HuH-7.5 (cell line): ENCODE results near the gene MOCS3.
"Not testable (repeated sequence)": the region's sequence is repeated elsewhere in the genome, so short reads cannot be mapped to it uniquely, and the experiment has no call there.

Experiments used
- DNase-seq: peaks from one replicate; pipeline ENCODE4 v3.0.0; 2011; ENCODE audit warnings: low spot score

The MOCS3 gene

DNA sequence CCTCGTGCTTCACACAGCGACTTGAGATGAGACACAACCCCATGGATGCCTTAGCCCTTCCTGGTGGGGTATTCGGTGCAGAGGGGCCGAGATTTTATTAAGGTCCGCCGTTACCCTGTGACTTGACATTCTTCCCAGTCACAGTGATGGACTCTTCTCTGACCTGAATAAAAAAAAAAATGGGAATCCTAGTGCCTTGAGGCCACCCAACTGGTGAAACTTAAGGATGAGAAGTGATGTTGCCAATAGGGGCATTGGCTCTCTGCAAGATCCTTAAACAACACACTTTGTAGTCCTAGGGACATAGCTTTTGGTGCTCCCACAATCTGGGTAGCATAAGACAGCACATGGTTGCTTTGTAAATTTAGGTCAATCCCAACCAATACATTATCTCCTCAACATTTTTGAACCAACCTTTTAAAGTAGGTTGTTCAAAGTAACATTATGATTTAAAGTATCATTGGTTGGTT lies 26.6 kb upstream of the MOCS3 start:
- no peak for DNase-seq

DNA sequence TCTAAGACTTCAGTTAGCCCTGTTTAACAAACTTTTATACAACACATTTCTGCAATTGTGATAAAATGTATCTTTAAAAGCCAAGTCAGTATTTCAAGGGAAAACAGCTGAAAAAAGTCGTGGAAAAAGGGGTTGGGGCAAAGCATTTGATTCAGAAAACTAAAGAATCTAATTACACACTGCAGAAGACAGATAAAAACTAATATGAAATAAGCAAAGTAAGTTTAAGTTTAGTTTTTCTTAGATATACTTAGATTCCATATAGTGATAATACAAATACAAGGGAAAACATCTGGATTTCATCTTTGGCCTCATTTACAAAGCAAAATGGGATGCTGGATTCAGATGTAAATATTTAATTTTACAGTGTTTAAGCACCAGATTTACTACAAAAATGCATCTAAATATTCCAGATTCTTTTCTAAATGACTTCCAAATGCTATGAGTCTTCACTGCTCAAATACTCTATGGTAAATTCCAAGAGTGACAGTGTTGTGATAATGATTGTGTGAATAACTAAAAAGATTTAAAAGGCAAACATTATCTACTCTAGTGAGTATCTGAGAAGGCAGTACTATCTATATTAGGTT lies 25.8 kb upstream of the MOCS3 start:
- no peak for DNase-seq

DNA sequence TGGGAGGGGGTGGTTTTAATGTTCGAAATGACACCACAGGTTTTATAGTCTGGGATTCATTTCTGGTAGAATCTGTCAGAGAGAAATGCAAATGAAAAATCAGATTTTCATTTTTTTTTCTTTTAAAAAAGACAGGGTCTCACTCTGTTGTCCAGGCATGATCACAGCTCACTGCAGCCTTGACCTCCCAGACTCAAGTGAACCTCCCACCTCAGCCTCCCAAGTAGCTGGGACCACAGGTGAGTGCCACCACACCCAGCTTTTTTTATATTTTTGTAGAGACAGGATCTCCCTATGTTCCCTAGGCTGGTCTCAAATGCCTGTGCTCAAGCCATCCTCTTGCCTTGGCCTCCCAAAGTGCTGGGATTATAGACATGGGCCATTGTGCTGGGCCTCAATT lies 25.0 kb upstream of the MOCS3 start:
- no peak for DNase-seq

DNA sequence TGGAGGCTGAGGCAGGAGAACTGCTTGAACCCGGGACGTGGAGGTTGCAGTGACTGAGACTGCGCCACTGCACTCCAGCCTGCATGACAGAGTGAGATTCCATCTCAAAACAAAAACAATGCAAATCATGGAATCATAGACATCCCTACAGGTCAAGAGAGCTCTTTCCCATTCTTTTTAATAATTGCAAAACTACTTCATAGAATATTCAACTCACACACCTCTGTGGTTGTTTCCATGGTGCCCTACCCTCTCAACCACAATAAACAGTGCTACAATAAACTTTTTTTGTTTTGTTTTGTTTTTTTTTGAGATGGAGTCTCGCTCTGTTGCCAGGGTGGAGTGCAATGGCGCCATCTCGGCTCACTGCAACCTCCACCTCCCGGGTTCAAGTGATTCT lies 15.5 kb upstream of the MOCS3 start:
- DNase-seq, result no peak

DNA sequence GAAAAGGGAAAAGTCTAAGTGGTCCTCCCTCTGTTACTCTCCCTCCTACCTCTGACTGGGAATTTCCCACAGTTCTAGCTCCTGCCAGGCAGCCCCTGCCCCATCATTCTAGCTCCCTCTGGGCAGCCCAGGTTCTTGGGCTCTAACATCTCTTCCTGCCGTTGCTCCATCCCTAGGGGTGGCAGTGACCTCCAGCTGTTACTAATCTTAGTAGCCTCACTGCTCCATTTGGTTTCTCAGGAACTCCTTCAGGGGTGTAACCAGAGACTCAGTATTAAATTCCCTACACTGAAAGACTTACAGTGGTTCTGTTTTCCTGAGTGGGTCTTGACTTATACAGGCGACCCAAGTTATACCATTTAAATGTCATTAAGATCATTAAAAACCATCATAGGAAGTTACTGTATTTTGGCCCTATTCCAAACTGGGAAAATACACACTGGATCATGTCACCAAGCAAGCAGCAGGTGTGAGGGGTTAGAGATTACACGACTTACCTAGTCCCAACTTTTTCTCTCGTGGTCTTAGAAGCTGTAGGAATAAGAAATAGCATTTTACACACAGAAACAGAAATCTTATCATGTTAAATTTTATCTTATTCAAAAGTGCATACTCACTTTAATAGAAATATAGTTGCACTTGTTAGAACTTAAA lies 10.4 kb upstream of the MOCS3 start:
- no peak for DNase-seq

DNA sequence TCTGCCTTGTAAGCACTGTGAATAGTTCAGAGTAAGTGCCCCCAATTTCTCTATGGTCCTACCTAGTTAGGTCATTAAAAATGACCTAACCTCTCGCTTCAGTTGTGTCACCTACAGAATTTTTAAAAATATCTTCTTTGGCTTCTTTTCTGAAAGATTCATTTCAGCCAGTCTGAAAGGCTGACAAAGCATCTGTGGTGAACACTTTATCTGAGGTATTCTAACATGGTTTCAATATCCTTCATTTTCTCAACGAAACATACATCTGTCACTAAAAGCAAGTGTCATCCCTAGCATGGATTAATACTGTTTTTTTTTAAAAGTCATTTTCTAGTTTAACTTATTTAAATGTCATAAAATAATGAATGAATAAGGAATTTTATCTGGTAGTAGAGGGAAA lies 5.4 kb upstream of the MOCS3 start:
- no peak for DNase-seq

DNA sequence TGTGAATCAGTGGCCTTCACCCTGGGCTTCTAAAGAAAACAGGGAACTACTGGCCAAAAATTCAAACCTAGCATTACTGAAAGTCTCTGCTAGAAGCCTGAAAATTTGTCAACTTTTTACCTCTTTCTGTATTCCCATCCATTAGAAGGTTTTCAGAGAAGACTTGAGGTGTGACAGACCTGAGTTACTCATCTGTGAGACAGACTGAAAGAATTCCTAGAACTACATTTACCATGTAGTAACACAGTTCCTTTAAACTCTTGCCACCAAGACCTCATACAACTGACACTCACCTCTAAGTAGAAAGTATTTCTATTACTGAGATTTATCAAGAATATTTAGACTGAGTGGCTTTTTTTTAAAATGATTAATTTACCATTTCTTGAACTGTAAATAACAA lies 4.8 kb upstream of the MOCS3 start:
- no peak for DNase-seq

DNA sequence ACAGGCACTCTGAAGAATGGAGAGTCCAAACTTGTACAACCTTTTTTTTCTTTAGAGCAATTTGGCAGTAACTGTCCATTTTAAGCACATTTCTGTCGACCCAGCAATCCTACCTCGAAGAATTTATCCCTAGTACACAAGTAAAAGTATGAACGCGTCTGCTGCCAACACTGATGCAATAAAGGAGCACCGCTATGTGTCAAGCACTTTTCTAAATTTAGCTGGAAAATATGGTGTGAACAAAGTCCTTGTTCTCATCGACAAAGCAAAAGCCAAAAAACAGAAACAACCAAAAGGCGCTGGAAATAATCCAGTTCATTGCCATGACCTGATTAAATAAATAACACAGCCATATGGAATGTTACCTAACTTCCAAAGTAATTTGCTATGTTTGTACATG lies 1.3 kb upstream of the MOCS3 start:
- DNase-seq, result no peak

DNA sequence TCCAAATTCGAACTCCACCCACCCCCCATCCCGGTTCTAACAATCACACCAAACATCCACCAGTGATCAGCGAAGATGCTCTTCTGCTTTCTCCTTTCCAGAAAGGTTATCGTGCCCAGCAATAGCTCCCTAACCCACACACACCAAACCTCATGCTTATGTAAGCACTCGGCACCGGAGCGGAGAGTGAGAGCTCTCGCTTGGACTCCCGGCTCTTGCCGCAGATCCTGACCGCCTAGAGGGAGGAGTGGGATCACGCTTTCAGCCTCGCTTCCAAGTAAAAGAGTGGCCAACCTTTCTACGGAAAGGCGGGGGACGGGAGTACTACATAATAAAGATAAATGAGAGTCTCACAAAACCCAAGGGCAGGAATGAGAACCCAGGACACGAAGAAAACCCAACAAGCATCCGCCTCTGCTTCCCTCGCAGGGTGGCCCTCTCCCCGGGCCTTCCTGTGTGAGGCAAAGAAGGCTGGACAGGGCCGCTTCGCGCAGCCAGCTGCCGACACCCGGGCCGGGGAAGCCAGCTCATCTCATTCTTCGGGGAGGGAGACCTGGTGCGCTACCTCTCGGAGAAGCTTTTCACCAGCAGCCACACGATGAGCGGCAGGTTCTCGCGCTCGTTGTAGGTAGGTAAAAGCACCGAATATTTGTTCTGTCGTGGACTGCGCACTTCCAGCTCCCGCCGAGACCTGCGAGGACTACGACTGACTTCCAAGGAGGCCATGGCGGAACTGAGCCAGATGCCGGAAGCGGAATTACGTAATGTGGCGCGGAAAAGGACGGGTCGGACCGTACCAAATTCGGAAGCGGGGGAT lies 612 bp upstream of the MOCS3 start, which contains the start of gene DPM1:
TSS of gene DPM1 (minus strand) at position 735 of the 817 bp plus-strand sequence. CDS start at position 726, 9 bp downstream.
- peak; percentile 66 for DNase-seq

DNA sequence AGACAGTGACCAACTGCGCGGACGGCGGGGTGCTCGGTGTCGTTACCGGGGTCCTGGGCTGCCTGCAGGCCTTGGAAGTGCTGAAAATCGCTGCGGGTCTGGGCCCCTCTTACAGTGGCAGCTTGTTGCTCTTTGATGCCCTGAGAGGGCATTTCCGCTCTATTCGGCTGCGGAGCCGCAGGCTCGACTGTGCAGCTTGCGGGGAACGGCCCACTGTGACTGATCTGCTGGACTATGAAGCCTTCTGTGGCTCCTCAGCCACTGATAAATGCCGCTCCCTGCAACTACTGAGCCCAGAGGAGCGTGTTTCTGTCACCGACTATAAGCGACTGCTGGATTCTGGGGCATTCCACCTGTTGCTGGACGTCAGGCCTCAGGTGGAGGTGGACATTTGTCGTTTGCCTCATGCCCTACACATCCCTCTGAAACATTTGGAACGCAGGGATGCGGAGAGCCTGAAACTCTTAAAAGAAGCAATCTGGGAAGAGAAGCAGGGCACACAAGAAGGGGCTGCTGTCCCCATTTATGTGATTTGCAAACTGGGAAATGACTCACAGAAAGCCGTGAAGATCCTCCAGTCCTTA lies 1.0 kb downstream of the MOCS3 start:
- DNase-seq, result no peak

DNA sequence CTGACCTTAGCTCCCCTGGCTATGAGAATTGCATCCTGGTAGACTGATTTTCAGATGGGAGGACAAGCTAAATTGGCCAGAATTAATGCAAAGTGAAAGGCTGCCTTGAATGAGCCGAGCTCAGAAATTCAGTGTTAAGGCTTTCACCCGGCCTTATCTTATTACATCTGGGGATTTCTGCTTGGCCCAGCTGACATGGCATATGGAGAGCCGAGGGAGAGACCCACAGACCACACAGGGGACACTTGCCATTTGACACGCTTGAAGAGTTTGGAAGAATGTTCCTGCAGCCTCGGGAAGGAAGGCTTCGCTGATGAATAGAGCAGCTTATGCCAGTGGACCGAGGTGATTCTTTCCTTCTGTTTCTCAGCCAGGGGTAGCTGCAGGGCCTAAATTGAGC lies 9.0 kb downstream of the MOCS3 start:
- DNase-seq, result no peak

DNA sequence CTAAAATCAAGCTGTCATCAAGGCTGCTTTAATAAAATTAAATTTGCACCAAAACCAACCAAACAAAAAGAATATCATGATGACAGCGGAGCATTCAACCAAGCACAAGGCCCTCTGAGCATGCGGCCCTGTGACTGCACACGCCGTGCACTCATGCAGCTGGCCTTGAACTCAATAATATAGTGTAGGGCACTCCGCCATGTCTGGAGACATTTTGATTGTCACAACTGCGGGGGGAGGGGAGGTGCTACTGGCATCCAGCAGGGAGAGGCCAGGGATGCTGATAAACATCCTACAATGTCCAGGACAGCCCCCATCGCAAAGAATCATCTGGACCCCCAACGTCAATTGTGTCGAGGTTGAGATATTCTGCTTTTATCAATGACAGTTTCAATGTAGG lies 9.7 kb downstream of the MOCS3 start:
- DNase-seq, result no peak

DNA sequence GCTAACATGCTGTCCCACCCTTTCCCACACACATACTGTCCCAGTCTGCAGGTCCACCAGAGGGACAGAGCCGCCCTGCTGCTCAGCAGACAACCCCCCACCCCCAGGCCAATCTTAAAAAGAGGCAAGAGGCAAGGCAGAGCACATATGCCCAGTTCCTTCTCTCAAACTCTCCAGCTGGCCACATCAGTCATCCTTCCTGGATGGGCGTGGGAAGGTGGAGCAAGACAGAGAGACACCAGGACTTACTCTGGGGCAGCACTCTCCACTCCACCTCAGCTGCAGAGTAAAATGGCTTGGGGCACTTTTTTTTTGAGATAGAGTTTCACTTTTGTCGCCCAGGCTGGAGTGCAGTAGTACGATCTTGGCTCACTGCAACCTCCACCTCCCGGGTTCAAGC lies 10.8 kb downstream of the MOCS3 start:
- DNase-seq, result no peak

DNA sequence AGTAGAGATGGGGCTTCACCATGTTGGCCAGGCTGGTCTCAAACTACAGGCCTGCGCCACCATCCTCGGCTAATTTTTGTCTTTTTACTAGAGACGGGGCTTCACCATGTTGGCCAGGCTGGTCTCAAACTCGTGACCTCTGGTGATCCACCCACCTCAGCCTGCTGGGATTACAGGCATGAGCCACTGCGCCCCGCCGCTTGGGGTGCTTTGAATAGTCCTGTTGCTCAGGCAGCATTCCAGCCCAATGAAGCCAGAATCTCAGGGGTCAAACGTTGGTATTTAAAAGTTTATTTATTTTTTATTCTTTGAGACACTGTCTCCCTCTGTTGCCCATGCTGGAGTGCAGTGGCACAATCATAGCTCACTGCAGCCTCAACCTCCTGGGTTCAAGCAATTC lies 11.3 kb downstream of the MOCS3 start:
- DNase-seq, result no peak

DNA sequence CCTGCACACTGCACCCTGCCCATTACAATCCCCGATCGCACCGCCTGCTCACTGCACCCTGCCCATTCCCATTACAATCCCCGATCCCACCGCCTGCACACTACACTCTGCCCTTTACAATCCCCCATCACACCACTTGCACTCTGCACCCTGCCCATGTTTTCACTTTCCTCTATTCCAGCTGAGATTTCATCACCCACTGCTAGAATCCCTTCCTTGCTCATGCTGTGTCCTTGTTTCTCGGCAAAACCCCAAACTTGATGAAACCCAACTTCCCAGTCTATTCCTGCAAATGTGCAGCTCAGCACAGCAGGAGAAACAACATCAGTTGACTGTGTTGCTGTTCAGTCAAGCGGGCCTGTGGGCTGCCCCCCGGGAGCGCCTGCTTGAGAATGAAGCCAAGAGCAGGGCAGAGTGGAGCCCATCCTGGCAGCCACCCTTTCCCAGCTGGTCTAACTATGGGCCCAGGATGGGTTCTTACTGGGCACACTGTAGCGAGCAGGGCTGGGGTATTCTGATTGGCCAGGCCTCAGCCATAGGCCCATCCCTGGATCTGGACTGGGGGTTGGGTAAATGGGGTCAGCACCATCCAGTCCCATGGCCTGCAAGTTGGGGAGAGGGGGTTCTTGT lies 17.2 kb downstream of the MOCS3 start:
- no peak for DNase-seq

DNA sequence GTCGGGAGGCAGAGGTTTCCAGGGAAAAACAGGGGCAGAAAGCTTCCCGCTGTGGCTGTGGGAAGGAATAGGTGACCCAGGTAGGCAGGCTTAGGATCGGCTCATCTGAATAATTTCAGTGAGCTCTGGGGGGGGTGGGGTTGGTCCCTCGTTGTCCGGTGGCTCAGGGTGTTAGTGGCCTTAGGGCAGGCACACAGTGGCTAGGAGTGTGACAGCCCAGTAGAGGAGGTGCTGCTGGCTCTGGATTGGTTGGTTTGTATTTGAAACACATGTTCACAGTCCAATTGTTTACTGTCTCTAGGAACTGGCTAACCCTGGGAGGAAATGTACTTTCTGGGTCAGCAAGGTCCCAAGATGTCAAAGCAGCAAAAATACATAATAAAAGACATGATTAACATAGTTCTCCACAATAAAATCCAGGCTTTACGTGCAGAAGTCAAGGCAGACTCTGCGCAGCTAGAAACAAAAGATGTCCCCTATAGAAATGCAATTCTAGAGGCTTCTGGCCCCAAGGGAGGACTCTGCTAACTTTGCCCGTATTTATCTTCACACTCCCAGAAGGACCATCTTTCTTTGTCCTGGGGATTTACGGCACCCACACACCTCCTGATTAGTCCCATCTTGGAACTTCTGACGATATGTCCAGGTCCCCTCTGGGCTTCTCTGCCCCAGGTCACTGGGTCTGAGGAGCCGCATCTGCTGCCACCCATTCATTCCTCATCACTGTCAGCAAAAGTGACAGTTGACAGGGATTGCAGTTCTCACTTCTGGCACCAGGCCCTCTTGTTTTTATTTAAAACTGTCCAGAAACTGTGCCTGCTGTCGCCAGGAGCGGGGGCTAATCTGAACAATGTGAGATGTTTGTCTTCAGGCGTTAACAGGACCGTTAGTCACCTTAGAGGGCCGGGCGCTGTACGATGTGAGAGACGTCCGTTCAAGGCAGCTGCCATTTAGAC lies 18.7 kb downstream of the MOCS3 start:
- DNase-seq, result no peak

DNA sequence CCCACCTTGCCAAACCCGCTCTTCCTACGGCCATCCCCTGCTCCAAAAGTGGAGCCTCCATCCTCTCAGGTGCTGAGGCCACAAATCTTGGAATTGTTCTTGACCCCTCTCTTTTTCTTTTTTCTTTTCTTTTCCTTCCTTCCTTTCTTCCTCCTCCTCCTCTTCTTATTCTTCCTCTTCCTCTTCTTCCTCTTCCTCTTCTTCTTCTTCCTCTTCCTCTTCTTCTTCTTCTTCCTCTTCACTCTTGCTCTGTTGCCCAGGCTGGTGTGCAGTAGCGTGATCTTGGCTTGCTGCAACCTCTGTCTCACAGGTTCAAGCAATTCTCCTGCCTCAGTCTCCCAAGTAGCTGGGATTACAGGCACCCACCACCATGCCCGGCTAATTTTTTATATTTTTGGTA lies 19.9 kb downstream of the MOCS3 start:
- DNase-seq, result not testable (repeated sequence)

DNA sequence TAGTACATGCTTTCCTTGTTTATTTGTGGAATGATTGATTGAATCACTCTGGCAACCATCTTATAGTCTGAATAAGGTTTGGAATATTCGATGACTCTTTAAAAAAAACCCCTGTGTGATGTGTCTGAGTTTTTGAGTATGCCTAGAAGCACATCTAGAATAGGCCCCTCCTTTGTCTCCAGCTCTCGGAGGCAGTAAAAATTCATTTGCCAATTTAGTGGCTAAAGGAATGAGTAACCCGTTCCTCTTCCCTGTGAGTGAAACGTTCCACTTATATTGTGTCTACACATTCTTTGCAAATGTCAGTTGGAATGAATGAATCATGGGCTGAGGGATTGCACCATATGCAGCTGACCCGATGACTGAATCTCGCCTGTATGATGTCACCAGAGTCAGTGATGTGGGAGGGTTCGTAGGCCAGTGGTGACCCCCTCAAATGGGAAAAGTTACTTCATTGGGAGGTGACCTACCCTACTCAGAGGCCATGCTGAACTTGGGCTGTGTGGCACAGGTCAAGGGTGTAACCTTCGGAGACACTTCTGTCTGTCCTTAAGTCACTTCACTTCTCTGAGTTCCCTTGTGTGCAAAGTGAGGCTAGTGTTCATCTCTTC lies 21.6 kb downstream of the MOCS3 start:
- DNase-seq, result no peak

DNA sequence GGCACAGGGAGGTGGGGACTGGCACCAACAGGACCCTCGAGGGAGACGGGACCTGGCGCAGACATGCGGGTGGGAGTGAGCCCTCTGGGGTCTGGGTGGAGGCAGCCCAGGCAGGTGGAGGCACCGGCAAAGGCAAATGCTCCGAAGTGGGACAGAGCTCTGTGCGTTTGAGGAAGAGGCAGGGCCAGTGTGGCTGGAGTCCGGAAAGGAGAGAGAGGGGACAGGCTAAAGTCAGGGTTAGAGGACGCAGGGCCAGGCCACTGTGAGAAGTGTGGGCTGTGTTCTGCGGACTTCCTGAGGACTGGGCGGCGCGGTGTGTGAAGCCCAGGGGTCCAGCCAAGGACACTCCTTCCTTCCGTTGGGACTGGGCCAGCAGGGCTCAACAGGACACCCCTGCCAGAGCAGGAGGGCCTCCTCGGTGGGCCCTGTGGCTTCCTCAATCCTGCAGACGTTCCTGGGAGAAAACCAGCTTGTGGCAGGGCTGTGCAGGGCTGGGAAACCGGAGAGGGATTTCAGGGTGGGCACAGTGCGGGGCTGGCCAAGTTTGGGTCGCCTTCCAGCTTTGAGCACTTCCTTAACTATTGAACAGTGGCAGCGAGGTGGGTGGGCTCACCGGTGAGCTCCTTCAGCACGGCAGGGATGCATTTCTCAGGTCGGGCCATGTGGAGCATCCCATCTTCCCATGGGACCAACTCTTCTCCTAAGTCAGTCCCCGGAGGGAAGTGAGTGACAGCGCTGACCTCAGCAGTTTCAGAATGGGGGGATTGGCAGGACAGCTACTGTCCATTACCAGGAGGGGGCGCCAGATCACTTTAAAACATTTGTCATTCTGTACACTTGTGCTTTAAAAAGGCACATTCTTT lies 22.5 kb downstream of the MOCS3 start:
- peak; percentile 65 for DNase-seq

DNA sequence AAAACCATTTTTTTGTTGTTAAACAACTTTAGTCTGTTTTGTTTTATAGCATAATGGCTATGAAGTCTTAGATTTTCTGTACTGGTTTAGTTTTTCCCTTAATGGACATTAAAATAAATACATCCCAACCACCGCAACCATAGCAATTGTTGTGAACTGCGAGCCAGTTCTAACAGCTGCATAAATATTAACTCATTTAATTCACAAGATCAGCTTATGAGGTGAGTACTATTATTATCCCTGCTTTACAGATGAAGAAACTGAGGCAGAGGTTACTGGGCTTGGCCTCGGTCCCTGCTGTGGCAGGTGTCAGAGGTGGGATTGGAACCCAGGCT lies 23.1 kb downstream of the MOCS3 start:
- DNase-seq, result no peak
